Suprapubic skin (tissue), 4 donors: Measurements from ENCODE around the gene DSCAML1. TPM values are rescaled to one million over a fixed set of nuclear protein-coding genes. Genes with fewer than 3 reads are reported as not detected.

Source experiments
- DNase-seq, 2 donors: peaks; one replicate each; pipeline ENCODE4 v3.0.0-alpha.2; 2019; ENCODE audit warnings: low spot score in 2 of 2
- H3K27ac ChIP-seq: fragments of 200-600 bp; sonication (generic); one replicate; pipeline ENCODE4 v1.5.1; 2019
- H3K27me3 ChIP-seq: fragments of 200-600 bp; sonication (generic); one replicate; pipeline ENCODE4 v1.5.1; 2019
- H3K36me3 ChIP-seq: fragments of 200-600 bp; sonication (generic); one replicate; pipeline ENCODE4 v1.5.1; 2019
- H3K4me1 ChIP-seq: fragments of 200-600 bp; sonication (generic); one replicate; pipeline ENCODE4 v1.5.1; 2019
- H3K4me3 ChIP-seq: fragments of 200-600 bp; sonication (generic); one replicate; pipeline ENCODE4 v1.5.1; 2019; ENCODE audit warnings: mild to moderate bottlenecking
- H3K9me3 ChIP-seq: fragments of 200-600 bp; sonication (generic); one replicate; pipeline ENCODE4 v1.5.1; 2019
- CTCF ChIP-seq, 2 donors: fragments of 200-600 bp in 1 of 2; fragments of 450-650 bp in 1 of 2; sonication (generic) in 1 of 2; IDR thresholded peaks; one replicate each; pipeline ENCODE4 v1.5.1; 2016 to 2019; ENCODE audit warnings: antibody characterized with exemption in 2 of 2, mild to moderate bottlenecking in 1 of 2, moderate library complexity in 1 of 2
- EP300 ChIP-seq: sonication (generic); formaldehyde crosslinking; IDR thresholded peaks from one replicate; pipeline ENCODE4 v1.6.1; 2017; ENCODE audit warnings: antibody characterized with exemption
- POLR2A ChIP-seq, 2 donors: fragments of 450-650 bp; IDR thresholded peaks; one replicate each; pipeline ENCODE4 v1.6.1; 2017; ENCODE audit warnings: antibody characterized with exemption in 2 of 2, mild to moderate bottlenecking in 2 of 2, moderate library complexity in 2 of 2
- POLR2AphosphoS5 ChIP-seq, 3 donors: sonication (generic); formaldehyde crosslinking; IDR thresholded peaks; one replicate each; pipeline ENCODE4 v1.6.1; 2017; ENCODE audit warnings: antibody characterized with exemption in 3 of 3
- WGBS: methylation state at CpG from one replicate; pipeline ENCODE4 v1.1.5; 2018; 5-methylcytosine and 5-hydroxymethylcytosine counted together
- total RNA-seq, 4 donors: library from RNA; depleted of rRNA; stranded (reverse); fragments of >200 nt; gene quantifications; one replicate each; pipeline ENCODE4 v1.1.0, GENCODE V29; 2016

DSCAML1 gene
- total RNA-seq, 4 donors from 2014 or later, result 0.11 to 0.24 (median 0.21) TPM; not detected in 1

- Histone ChIP-seq H3K36me3 (no peaks in the 10 kb centered on the region), H3K4me3 (no peak overlapping the region), H3K27ac (no peak overlapping the region), H3K4me1 (no peaks in the 10 kb centered on the region), H3K27me3 (peaks cover 10% of the 10 kb centered on the region), H3K9me3 (no peaks in the 10 kb centered on the region)
- no peak for TF ChIP-seq EP300
- no peak for TF ChIP-seq CTCF (IDR thresholded peaks at IDR 0.05)
- TF ChIP-seq POLR2A (IDR thresholded peaks at IDR 0.05), result no peak
- TF ChIP-seq POLR2AphosphoS5 (IDR thresholded peaks at IDR 0.05), result no peak
- DNase-seq, result no peak
Measured at GRCh38 chr11:117433717-117434116, 363.3 kb downstream of the DSCAML1 start.

GRCh38 chr11:117431436-117431835, 365.6 kb downstream of the DSCAML1 start:
- no peak for DNase-seq
- no peak overlapping the region for H3K27ac ChIP-seq
- no peaks in the 10 kb centered on the region for H3K4me1 ChIP-seq
- H3K36me3 ChIP-seq, result no peaks in the 10 kb centered on the region
- no peak for TF ChIP-seq CTCF (IDR thresholded peaks at IDR 0.05)
- no peak for TF ChIP-seq EP300
- no peak for TF ChIP-seq POLR2AphosphoS5 (IDR thresholded peaks at IDR 0.05)
- TF ChIP-seq POLR2A (IDR thresholded peaks at IDR 0.05), result no peak
- peaks cover 9% of the 10 kb centered on the region for H3K27me3 ChIP-seq
- WGBS, result 93% methylated on average over 5 of the region's 7 CpGs
- no peak overlapping the region for H3K4me3 ChIP-seq
- no peaks in the 10 kb centered on the region for H3K9me3 ChIP-seq

GRCh38 chr11:117430293-117430955, 366.6 kb downstream of the DSCAML1 start:
- Histone ChIP-seq H3K36me3 (no peaks in the 10 kb centered on the region), H3K4me3 (no peak overlapping the region), H3K27ac (no peak overlapping the region), H3K27me3 (peaks cover 9% of the 10 kb centered on the region), H3K4me1 (no peaks in the 10 kb centered on the region), H3K9me3 (no peaks in the 10 kb centered on the region)
- WGBS, result 85% methylated on average over 15 of the region's 15 CpGs
- TF ChIP-seq EP300 (no peak), CTCF (IDR thresholded peaks at IDR 0.05) (no peak), POLR2A (IDR thresholded peaks at IDR 0.05) (no peak), POLR2AphosphoS5 (IDR thresholded peaks at IDR 0.05) (no peak)
- DNase-seq, result no peak

GRCh38 chr11:117428856-117429229, 368.2 kb downstream of the DSCAML1 start:
- no peak for TF ChIP-seq POLR2A (IDR thresholded peaks at IDR 0.05)
- TF ChIP-seq CTCF (IDR thresholded peaks at IDR 0.05), result no peak
- no peak for TF ChIP-seq EP300
- no peak for TF ChIP-seq POLR2AphosphoS5 (IDR thresholded peaks at IDR 0.05)
- 80% methylated on average over 7 of the region's 7 CpGs for WGBS

GRCh38 chr11:117428186-117428855, 368.7 kb downstream of the DSCAML1 start:
- Histone ChIP-seq H3K27ac (no peak overlapping the region), H3K4me1 (no peaks in the 10 kb centered on the region), H3K4me3 (no peak overlapping the region), H3K36me3 (no peaks in the 10 kb centered on the region), H3K27me3 (peaks cover 9% of the 10 kb centered on the region), H3K9me3 (no peaks in the 10 kb centered on the region)
- no peak for DNase-seq
- TF ChIP-seq CTCF (IDR thresholded peaks at IDR 0.05) (no peak), POLR2A (IDR thresholded peaks at IDR 0.05) (no peak), POLR2AphosphoS5 (IDR thresholded peaks at IDR 0.05) (no peak), EP300 (no peak)
- WGBS, result 85% methylated on average over 32 of the region's 32 CpGs

More at GRCh38 chr11:117428856-117429229, 368.2 kb downstream of the DSCAML1 start:
- Histone ChIP-seq H3K36me3 (no peaks in the 10 kb centered on the region), H3K27ac (no peak overlapping the region), H3K4me1 (no peaks in the 10 kb centered on the region), H3K9me3 (no peaks in the 10 kb centered on the region), H3K27me3 (peaks cover 9% of the 10 kb centered on the region), H3K4me3 (no peak overlapping the region)
- DNase-seq, result no peak
